ENCODE measurements around the gene MALRD1. TPM values are rescaled to one million over a fixed set of nuclear protein-coding genes. Genes with fewer than 3 reads are reported as not detected.

MALRD1 gene
- total RNA-seq, 4 donors from 2014 or later: 0.94 to 4.5 (median 2.3) TPM; not detected in 1

GRCh38 chr10:19497026-19497425 is 448.4 kb downstream of the MALRD1 start:
- Histone ChIP-seq H3K9me3 (no peaks in the 10 kb centered on the region), H3K4me3 (replicated peaks in 1 of 3) (no peak overlapping the region), H3K4me1 (no peaks in the 10 kb centered on the region), H3K27me3 (no peaks in the 10 kb centered on the region), H3K36me3 (no peaks in the 10 kb centered on the region), H3K27ac (no peak overlapping the region)
- DNase-seq: no peak
- TF ChIP-seq POLR2A (IDR thresholded peaks at IDR 0.05) (no peak), CTCF (IDR thresholded peaks at IDR 0.05) (no peak)
- intact Hi-C loops (cut with DNase I): no loop called here
- WGBS, 2 donors: 93 to 94% methylated on average over 4 of the region's 4 CpGs

- H3K36me3 ChIP-seq: no peaks in the 10 kb centered on the region
- H3K27me3 ChIP-seq: no peaks in the 10 kb centered on the region
- DNase-seq: no peak
- no peaks in the 10 kb centered on the region for H3K9me3 ChIP-seq
- H3K4me3 ChIP-seq (replicated peaks in 1 of 3): no peak overlapping the region
- no peaks in the 10 kb centered on the region for H3K4me1 ChIP-seq
- TF ChIP-seq CTCF (IDR thresholded peaks at IDR 0.05) (no peak), POLR2A (IDR thresholded peaks at IDR 0.05) (no peak)
- intact Hi-C loops (cut with DNase I): no loop called here
- WGBS, 2 donors: 81 to 94% methylated on average over 1 of the region's 1 CpG
- H3K27ac ChIP-seq: no peak overlapping the region
These were observed 450.0 kb downstream of the MALRD1 start for GRCh38 chr10:19498393-19499290.

GRCh38 chr10:19499291-19499770 is 450.7 kb downstream of the MALRD1 start:
- no peaks in the 10 kb centered on the region for H3K36me3 ChIP-seq
- no peaks in the 10 kb centered on the region for H3K9me3 ChIP-seq
- intact Hi-C loops (cut with DNase I): no loop called here
- no peaks in the 10 kb centered on the region for H3K4me1 ChIP-seq
- no peak for TF ChIP-seq CTCF (IDR thresholded peaks at IDR 0.05)
- TF ChIP-seq POLR2A (IDR thresholded peaks at IDR 0.05): no peak
- no peak for DNase-seq
- no peak overlapping the region for H3K27ac ChIP-seq
- H3K27me3 ChIP-seq: no peaks in the 10 kb centered on the region
- WGBS, 2 donors: 88 to 93% methylated on average over 1 of the region's 1 CpG
- H3K4me3 ChIP-seq (replicated peaks in 1 of 3): no peak overlapping the region

- WGBS, 2 donors: 80 to 81% methylated on average over 1 of the region's 1 CpG
- Histone ChIP-seq H3K36me3 (no peaks in the 10 kb centered on the region), H3K27me3 (no peaks in the 10 kb centered on the region), H3K27ac (no peak overlapping the region), H3K4me1 (no peaks in the 10 kb centered on the region), H3K4me3 (replicated peaks in 1 of 3) (no peak overlapping the region), H3K9me3 (no peaks in the 10 kb centered on the region)
- DNase-seq: no peak
- TF ChIP-seq CTCF (IDR thresholded peaks at IDR 0.05): no peak
- TF ChIP-seq POLR2A (IDR thresholded peaks at IDR 0.05): no peak
- intact Hi-C loops (cut with DNase I): no loop called here
These were observed 452.4 kb downstream of the MALRD1 start for GRCh38 chr10:19500959-19501358.

Measured in thyroid gland (tissue), 4 donors.